GM21786 (cell line): ENCODE results near the gene ELFN1.

Source experiments
- ATAC-seq: cut with Tn5 transposase; IDR thresholded peaks from one replicate; pipeline ENCODE4 v1.9.1; 2021; ENCODE audit not compliant: unreplicated experiment

ELFN1 gene

DNA sequence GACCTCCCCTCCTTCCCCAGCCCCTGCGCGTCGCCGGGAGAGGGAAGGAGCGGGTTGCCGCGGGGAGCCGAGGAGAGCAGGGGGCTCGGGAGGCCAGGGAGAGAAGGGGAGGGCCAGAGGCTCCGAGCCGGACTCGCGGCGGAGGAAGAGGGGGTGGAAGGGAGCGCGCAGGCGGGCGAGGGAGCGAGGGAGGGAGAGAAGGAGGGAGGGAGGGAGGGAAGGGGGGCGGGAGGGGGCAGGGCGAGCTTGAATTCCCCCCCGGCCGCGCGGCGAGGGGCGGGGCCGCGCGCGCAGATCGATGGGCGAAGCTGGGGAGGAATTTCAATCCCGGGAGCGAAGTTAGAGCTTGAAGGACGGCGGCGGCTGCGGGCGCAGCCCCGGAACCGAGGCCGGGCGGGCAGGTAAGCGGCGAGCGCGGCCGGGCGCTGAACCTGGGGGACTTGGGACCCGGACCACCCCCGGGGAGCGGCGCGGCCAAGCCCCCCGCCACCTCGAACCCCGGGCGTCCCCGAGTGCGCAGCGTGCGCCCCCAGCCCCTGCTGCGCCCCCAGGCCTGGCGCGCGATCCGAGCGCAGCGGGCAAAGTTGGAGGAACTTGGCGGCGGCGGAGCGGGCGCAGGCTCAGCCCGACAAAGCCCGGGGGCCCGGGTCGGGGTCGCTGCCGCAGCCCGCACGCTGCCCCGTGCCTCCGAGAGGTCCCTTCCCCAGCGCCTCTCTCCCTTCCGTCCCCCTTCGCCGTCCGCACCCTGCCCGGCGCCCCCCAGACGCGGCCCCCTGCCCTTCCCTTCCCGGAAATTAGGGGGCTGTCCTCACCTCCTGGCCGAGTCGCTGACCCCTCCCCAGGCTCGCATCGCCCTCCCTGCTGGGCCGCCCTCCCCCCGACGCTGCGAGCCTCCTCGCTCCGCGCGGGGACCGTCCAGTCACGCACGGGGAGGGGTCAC is at the start of gene ELFN1:
ELFN1 (plus strand) TSS at position 324 of the 940 bp plus-strand sequence. CDS start 74,320 bp downstream, outside the sequence.
- no peak for ATAC-seq

DNA sequence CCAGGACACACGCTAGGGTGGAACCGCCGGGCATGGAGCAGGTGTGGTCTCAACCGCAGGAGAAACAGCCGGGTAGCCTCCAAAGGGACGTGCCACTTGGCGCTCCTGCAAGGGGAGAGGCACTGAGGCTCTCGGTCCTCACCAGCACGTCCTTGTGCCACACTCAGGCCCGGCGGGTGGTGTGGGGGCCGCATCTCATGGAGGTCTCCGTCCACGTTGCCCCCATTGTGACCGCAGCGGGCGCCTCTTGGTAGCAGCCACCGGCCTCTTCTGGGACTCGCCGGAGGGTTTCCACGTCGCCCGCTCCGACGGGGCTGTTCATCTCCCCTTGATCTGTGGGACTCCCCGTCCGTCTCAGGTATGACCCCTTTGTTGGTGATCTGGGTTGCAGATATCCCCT is 49.2 kb upstream of the ELFN1 start:
- no peak for ATAC-seq

DNA sequence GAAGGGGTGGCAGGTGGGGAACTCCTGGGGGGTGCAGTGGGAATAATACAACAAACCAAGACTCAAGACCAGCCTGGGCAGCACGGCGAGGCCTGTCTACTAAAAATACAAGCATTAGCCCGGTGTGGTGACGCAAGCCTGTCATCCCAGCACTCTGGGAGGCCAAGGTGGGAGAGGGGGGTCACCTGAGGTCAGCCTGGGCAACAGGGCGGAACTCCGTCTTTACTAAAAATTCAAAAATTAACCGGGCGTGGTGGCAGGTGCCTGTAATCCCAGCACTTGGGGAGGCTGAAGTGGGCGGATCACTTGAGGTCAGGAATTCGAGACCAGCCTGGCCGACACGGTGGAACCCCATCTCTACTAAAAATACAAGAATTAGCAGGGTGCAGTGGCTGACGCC is 48.4 kb upstream of the ELFN1 start:
- no peak for ATAC-seq

DNA sequence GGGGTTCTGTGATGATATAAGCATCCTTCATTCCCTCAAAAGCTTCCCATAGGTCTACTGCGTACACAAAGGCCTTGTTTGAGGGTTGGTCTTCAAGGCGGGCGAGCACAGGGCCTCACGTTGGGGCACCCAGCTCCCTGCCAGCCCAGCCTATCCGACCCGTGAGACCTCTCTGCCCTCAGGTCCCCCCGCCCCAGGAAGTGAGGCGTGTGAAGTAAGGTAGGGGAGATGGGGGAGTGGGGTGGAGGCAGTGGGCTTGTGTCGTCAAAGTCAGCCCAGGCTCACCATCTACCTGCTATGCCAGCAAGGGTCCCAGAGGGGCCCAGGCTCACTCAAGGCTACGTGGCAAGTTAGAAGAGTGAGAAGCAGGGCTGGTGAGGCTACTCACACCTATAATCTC is 47.6 kb upstream of the ELFN1 start:
- no peak for ATAC-seq

DNA sequence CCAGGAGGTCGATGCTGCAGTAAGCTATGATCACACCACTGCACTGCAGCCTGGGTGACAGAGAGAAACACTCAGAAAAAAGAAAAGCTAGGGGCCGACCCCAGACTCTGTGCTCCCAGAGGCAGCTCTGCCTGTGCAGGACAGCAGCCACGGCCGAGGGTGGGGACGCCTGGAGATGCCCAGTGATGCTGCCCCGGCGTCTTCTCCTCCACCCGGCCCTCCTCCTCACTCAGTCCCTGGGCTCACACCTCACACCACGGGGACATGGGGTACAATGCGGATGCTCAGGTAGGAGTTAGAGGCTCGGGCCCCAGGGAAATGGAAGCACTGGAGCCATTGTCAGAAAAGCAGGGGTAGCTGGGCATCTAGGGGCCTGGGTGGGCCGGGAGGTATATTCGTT is 46.3 kb upstream of the ELFN1 start:
- no peak for ATAC-seq

DNA sequence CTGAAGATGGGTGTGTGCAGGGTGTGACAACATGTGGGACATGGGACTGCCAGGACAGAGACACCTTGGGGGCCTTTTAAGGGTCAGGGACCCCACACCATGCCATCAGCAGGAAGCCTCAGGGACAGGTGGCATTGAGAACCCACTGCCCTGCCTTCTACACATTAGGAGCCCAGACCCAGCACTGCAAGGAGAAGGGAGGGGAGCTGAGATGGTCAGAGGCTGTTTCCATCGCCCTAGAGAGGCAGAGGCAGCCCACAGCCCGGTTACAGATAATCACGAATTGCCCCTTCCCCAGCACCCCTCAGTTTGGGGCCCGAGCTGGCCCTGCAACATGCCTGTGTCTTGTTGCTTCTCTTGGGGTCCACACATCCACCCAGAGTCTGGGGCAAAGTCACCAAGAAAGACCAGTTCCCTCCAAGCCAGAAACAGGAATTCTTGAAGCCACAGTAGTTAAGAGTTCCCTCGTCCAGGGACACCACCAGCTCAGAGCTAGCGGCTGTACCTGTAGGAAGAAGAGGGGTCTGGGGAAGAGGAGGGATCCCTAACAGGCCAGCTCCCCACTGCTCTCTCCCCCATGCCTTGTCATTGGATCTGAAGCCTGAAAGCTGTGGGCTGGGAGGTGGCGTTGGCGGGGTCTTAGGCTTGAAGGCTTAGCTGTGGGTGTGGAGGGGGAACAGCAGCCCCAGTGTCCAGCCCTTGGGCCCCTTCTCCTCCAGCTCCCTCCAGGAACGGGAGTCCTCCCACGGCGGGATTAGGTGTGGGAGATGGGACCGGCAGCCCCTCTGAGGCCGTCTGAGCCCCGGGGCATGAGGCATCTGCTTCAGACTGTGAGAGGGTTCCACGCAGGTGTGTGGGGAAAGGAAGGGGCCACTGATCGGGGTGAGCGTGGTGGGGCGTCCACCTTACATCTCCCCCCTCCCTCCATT is 44.8 kb upstream of the ELFN1 start:
- no peak for ATAC-seq

DNA sequence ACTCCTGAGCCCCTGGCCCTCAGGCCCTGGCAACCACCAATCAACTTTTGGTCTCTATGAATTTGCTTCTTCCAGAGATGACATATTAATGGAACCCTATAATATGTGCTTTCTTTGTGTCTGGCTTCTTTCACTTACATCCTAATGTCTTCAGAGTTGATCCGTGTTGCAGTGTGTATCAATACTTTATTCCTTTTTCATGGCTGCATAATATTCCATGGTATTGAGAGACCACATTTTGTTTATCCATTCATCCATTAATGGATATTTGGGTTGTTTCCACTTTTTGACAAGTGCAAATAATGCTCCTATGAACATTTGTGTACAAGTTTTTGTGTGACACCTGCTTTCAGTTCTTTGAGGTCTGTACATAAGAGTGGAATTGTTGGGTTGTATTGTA is 43.3 kb upstream of the ELFN1 start:
- ATAC-seq = no peak

DNA sequence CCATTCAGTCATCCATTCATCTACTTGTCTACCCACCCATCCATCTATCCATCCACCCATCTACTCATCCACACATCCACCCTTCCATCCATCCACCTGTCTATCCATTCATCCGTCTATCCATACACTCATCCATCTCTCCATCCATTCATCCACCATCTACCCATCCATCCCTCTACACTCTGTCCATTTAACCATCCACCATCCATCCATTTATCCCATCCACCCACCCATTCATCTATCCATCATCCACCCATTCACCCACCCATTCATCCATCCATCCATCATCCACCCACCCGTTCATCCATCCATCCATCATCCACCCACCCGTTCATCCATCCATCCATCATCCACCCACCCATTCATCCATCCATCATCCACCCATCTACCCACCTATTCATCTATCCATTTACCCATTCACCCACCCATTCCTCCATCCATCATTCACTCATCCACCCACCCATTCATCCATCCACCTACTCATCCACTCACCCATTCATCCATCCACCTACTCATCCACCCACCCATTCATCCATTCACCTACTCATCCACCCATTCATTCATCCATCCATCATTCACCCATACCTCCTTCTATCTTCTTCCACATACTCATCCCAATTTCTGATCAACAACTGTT is 39.3 kb upstream of the ELFN1 start:
- no peak for ATAC-seq

DNA sequence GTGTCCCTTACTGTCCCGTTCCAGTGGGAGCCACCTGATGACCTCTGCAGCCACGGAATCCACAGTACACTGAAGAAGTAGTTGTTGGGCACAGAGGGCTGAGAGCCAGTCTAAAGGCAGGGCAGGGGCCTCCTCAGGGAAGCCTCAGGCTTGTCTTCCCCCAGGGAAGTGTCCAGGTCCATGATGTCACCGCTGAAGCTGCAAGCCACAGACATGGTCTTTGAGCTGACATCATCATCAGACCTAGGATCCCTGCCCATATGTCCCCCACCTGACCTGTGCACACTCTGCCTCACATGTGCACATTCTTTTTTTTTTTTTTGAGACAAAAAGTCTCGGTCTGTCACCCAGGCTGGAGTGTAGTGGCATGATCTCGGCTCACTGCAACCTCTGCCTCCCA is 38.4 kb upstream of the ELFN1 start:
- no peak for ATAC-seq

DNA sequence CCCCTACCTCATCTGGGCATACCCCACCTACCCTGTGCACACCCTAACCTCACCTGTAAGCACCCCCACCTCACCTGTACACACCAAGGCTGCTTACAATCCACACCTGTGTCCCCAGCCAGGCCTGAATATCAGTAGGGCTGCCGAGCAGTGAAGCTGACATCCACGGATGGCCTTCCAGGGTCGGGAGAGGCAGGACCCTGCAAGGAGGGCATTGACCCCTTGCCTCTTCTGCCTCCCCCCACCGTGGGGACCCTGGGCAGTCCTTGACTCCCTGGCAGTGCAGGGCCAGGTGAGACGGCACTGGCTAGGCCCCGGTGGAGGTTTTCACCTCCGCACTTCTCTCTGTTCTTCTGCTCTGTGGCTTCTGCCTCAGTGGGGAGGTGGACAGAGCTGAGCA is 37.6 kb upstream of the ELFN1 start:
- no peak for ATAC-seq

DNA sequence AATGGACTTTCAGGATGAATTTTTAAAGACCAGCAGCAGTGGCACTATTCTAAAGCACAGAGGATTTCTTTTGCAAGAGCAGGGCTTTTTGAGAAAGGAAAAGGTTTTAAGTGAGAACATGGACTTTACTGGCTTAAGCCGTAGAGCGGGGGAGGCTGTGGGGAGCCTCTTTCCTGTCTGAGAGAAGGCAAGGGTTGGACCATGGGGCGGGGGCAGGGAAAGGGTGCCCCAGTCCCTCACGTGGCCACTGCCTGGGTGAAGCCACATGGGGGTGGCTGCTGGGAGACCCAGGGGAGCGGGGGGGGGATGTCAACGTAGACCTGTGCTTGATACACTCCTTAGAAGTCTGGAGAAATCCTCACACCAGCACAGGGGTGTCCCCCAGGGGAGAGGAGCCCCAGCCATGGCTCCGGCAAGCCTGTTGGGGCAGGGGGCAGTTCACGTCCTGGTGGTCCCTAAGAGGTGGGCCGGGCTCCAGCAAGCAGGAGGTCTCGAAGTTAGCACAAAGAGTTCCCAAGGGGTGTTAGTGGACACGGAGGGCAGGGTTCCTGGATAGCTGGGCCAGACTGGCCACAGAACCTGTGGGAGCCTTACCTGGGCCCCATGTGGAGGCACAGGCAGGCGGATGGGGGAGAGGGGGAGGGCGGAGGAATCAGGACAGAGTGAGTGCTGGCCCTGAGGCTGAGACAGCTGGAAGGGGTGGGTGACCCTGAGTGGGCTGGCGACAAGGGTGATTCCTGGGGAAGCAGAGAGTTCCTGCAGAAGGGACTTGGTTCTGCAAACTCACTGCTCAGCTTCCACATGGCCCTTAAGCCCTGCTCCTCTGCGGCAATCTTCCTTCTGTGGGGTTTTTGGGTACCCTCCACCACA is 36.9 kb upstream of the ELFN1 start:
- no peak for ATAC-seq

DNA sequence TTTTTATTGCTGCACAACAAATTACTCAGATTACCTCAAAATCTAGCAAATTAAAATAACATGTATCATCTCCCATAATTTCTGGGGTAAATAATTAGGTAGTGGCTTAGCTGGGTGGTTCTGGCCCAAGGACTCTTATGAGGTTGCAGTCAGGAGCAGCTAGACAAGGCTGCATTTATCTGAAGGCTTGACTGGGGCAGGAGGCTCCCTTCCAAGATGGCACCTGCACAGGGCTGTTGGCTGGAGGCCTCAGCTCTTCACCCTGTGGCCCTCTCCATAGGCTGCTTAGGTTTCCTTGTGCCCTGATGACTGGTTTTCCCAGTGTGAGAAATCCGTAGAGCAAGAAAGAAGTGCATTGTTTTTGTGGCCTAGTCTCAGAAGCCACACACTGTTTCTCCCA is 34.7 kb upstream of the ELFN1 start:
- ATAC-seq = no peak

DNA sequence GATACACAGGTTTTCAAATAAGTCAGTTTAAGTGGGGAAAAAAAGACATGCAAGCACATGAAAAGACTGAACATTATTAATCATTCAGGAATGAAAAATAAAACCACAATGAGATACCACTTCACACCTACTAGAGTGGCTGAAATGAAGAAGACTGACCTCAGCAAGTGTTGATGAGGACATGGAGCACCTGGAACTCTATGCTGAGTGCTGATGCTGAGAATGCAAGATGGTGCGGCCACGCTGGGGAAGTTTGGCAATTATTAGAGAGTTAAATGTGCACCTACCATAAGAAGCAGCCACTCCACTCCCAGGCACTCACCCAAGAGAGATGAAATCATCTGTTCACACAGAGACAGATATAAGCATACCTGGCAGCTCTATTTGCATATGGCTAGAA is 32.9 kb upstream of the ELFN1 start:
- ATAC-seq = no peak

DNA sequence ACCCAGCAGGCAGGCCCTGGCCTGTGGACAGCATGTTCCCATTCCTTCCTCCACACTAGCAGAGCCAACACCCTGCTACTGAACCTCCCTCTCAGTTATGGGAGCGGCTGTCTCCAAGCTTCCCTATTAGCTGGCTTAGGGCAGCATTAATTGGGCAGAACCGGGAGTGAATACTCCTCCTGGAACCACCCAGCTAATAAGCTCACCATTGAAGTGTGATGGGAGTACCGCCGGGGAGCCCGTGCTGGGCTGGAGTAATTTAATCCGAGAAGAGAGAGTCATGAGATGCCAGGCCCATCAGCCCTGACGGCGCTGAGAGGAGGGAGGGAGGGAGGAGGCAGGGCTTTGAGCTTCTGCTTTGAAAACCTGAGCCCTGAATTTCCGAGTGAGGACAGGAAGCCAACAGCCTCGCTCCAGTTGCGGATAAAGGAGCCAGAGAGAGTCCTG is 31.8 kb upstream of the ELFN1 start:
- no peak for ATAC-seq

DNA sequence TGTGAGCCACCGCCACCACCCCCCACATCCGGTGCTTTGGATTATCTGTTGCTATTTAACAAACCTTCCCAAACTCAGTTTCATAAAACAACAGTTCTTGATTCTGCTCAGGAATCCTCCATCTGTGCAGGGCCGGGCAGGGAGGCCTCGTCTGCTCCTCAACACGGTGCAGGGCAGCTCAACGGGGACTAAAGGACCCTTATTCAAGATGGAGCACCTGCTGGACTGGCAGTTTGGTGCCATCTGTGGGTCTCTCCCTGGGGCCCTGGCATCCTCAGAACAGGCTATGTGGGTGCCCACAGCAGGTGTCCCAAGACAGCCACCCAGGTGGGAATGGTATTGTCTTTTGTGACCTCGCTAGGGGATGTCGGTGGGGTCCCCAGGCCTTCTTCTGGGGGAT is 31.0 kb upstream of the ELFN1 start:
- no peak for ATAC-seq

DNA sequence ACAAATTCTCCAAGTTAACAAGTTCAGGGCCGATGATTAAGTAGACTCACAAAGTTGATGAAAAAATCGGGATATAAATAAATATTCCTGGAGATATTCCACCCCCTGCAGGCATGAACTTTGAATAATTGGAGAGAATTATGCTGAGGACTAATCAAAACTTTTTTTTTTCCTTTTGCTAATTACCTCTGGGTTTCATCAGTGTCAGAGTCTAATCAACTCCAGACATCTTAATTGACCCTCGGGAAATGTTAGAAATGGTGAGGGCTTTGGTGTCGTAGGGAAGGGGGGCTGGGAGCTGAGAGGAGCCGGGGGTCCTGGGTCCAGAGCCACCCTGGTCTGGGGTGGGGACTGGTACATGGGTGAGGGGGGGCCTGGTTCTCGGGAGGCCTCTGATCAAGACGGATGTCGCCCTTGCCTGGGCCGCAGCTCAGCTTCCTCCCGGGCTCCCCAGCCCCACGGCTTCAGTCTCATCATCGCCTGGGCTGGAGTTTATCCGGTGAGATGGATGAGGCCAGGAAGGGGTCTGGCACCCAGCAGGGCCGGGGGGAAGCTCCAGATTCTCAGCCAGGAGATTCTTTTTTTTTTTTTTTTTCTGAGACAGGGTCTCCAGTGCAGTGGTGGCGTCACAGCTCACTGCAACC is 30.4 kb upstream of the ELFN1 start:
- no peak for ATAC-seq

DNA sequence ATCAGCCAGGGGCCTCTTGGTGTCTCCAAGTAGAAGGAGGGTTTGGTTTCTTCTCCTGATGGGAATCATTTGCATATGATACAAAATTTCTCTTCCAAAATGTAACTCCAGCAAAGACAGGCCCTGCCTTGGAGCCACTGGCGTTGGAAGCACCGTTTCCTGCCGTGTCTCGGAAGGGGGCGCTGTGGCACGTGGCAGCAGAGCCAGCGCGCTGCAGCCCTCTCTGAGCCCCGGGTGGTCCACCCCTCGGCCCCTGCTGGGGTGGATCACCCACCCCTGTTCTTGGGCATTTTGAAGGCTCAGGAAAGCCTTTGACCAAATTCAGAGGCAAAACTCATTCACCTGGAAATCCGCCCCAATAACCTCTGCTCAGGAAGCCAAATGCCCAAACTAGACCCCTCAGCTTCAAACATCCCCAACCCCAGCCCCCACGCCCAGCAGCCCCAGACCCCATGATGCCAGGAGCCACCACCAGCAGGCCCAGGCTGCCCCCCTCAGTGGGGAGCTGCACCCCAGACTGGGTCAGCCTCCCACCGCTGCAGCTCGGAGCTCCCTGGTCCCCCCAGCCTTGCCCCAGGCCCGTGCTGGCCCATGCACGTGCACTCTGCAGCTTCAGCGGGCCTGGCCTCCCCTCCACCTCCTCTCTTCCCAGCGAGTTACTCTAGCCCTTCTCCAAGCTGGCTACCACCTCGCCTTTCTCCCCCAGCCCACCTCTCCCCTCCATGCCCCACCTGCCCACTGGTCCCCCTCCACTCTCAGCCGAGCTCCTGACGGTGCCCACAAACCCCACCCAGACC is 29.5 kb upstream of the ELFN1 start:
- no peak for ATAC-seq

DNA sequence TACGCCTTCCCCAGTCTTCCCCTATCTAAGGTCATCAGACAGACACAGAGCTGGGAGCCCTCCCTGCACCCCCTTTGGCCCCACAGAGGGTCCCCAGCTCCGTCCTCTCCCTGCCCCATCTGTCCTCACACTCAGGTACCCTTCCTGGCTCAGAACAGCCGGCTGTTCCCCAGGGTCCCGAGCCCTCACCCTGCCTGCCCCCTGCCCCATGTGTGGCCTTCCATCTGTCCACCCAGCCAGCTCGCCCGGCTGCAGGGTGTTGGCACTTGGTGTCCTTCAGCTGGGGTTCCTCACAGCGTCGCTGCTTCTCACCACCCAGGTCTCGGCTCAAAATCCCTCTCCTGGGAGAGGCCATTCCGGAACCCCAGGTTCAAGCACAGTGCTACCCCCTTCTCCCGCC is 28.9 kb upstream of the ELFN1 start:
- no peak for ATAC-seq

DNA sequence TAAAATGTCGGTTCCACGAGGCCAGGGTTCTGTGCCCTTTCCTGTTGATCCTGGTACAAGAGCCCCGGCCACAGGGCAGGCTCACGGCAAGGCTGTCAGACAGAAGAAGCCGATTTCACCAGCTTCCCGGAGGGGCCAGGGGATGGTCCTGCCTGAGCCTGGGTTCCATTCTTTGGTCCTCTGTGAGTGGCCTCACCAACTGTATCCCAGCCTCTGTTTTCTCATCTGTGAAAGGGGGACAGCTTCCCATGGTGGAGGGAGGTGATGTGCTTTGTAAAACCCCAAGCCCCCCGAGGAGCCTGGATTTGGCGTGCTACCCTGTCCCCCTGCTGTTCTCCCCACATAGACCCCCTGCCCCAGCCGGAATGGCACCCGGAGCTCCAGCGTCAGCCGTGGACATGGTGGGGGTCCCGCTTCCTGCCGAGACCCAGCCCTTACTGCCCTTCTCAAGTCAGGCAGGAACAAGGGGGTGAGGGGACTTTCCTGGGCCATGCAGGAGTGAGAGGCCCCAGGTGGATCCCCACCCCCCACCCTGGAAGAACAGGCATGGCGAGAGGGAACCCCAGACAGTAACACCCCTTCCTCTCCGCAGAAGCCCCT is 28.3 kb upstream of the ELFN1 start:
- ATAC-seq = no peak
